Uterus (tissue), 2 donors: ENCODE measurements around the gene TAOK3.

Experiments
- CTCF ChIP-seq, 4 experiments: fragments of 200-600 bp in 2 of 4; fragments of 450-650 bp in 2 of 4; sonication (generic) in 2 of 4; IDR thresholded peaks; one replicate each; pipeline ENCODE4 v1.5.1; 2016 to 2019; ENCODE audit warnings: antibody characterized with exemption in 4 of 4, mild to moderate bottlenecking in 2 of 4, moderate library complexity in 1 of 4
- POLR2A ChIP-seq, 2 donors: fragments of 450-650 bp; IDR thresholded peaks; one replicate each; pipeline ENCODE4 v1.6.1; 2016; ENCODE audit warnings: antibody characterized with exemption in 2 of 2, mild to moderate bottlenecking in 1 of 2, moderate library complexity in 1 of 2

GRCh38 chr12:118398940-118399339 lies 26.2 kb upstream of the TAOK3 start:
- TF ChIP-seq POLR2A (IDR thresholded peaks at IDR 0.05) (no peak), CTCF (IDR thresholded peaks at IDR 0.05) (no peak)
